Activated T-helper 1 cell treated with anti-CD3 and anti-CD28 coated beads, Interleukin-2, amount 50 U/mL, for 16 hours (primary cell): ENCODE measurements around the gene NIFK.
"Not testable (repeated sequence)": the region's sequence is repeated elsewhere in the genome, so short reads cannot be mapped to it uniquely, and the experiment has no call there.

ENCODE experiments used
- DNase-seq, 2 donors: peaks; one replicate each; pipeline ENCODE4 v3.0.0-alpha.2; 2020; ENCODE audit warnings: low read depth in 1 of 2, low spot score in 1 of 2

Gene NIFK

DNA sequence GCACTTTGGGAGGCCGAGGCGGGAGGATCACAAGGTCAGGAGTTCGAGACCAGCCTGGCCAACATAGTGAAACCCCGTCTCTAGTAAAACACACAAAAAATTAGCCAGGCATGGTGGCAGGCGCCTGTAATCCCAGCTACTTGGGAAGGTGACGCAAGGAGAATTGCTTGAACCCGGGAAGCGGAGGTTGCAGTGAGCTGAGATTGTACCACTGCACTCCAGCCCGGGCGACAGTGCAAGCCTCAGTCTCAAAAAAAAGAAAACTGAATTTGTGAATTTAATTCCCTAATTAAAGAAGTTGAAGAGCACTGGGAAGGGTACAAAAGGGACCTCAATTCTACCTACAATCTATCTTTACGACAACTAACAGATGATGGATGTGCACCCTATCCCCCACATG is 2.1 kb downstream of the NIFK start:
- DNase-seq, result not testable (repeated sequence)

DNA sequence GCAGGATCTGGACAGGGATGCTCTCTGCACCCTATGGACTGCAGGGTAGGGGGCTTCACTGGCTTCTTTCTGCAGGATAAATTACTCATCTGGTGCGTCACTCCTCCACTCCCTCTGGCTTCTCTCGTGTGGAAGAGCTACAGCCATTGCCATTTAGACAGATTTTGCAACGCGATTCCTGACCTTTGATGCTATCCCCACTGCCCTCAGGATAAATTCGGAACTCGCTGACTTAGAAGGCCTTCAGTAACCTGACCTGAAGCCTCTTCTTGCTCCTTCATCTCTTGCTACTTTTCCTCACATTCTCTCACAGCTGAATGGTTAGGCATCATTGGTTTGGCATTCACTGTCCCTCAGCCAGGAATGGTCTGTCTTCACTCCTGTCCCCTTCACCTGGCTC is 5.3 kb downstream of the NIFK start:
- no peak for DNase-seq

DNA sequence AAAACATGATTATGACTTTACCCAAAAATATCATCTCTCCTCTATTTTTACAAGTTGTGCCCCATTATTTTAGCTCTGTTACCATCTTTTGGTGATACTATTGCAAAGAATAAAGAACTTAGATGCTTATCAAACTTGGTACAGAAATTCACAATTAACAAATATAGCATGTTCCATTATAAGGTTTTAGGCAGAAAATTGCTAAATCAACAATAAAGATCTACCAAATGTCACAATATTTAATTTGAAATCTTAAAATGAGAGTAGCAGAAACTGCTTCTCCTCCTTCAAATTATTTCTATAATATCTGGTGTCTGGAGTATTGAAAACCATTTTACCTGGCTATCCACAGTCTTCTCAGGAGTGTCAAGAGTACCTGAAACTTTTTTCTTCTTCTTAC is 8.7 kb downstream of the NIFK start:
- DNase-seq, result no peak

DNA sequence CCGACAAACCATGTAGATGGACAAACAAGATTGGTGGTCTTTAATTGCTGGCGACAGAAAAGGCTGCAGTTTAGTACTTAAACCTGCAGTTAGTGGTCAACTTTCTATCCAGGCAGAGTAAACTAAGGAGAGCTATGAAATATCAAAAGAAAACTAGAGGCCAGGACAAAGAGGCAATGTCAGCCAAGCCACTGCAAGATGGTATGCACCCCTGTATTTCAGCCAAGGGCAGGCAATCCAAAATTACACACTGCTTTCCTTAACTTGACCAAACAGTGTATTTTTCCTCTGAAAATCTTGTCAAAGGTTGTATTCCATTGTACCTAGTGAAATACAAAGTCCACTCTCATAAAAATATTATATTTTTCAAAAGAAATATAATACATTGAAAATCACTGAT is 9.3 kb downstream of the NIFK start:
- no peak for DNase-seq

DNA sequence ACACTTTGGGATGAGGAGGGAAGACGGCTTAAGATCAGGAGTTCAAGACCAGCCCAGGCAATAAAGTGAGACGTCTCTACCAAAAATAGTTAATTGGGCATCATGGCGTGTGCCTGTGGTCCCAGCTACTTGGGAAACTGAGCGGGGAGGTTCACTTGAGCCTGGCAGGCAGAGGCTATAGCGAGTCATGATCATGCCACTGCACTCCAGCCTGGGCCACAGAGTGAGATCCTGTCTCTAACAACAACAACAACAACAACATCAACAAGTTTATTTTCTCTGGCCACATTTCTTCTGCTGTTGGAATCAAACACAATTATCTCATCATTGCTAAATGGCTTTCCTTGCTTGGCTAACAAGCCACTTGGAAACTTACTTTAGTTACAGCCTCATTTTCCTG is 13.4 kb downstream of the NIFK start:
- DNase-seq, result no peak

DNA sequence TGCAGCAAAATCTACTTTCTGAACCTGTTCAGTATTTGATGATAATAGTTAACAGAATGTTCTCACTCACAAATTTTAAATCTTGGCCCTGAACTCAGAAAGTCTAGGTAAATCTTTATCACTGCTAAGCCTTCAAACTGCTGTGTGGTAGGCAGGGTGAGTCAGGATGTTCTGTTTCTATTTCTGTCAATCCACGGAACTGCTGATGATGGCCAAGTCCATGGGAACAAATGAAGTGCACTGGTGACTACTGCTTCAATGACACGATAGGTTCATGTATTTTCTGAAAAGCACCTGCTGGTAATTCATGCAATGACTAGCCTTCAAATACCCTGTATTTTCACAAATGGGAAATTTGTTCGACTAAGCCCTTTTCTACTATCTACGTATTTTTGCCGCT is 14.2 kb downstream of the NIFK start:
- no peak for DNase-seq

DNA sequence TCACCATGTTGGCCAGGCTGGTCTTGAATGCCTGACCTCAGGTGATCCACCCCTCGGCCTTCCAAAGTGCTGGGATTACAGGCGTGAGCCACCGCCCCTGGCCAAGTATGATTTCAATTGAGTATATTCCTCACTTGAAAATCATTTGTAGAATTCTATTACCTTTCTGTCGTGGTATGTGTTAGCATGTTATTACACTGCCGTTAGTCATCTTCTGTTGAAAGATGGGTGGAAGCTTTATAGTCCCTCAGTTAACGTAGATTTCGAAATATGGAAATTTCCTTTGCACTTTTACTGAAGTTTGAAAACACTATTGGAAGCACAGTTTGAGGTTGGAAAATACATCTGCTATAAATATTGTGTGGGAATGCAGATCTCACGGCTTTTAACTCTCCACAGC is 14.7 kb downstream of the NIFK start:
- no peak for DNase-seq

DNA sequence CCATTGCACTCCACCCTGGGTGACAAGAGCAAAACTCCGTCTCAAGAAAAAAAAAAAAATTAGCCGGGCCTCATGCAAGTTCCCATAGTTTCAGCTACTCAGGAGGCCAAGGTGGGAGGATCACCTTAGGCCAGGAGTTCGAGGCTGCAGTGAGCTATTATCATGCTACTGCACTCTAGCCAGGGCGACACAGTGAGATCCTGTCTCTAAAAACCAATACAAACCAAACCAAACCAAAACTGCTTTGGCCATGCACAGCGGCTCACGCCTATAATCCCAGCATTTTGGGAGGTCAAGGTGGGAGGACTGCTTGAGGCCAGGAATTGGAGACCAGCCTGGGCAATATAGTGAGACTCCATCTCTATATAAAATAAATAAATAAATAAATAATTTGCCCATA is 19.1 kb downstream of the NIFK start:
- DNase-seq, result no peak

DNA sequence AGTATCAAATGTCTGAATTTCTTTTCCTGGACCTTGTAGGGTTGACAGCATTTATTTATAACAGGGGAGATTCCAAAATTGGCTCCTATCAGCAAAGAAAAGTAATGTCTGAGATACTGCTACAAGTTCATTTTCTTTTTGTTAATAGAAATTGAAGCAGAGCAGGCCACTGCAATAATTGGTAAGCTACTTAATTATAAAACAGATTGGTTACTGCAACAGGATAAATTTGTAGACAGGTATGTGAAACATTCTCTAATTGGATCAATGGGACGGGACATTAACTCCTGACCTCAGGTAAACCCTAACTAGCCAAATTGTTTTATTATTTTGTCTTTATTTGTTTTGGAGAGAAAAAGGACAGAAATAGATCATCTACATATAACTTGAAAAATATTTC is 20.5 kb downstream of the NIFK start:
- no peak for DNase-seq

DNA sequence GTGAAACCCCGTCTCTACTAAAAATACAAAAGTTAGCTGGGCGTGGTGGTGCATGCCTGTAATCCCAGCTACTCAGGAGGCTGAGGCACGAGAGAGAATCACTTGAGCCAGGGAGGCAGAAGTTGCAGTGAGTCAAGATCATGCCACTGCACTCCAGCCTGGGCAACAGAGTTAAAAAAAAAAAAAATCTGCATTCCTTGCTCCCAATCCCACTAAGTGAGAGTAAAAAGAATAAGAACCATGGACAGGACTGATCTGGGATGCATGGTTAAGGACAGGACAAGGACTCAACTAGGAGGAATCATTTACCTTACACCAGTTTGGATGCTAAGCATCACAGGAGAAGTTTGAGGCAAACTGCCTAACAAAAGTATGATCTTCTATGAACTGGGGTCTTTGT is 25.2 kb downstream of the NIFK start:
- DNase-seq, result not testable (repeated sequence)

DNA sequence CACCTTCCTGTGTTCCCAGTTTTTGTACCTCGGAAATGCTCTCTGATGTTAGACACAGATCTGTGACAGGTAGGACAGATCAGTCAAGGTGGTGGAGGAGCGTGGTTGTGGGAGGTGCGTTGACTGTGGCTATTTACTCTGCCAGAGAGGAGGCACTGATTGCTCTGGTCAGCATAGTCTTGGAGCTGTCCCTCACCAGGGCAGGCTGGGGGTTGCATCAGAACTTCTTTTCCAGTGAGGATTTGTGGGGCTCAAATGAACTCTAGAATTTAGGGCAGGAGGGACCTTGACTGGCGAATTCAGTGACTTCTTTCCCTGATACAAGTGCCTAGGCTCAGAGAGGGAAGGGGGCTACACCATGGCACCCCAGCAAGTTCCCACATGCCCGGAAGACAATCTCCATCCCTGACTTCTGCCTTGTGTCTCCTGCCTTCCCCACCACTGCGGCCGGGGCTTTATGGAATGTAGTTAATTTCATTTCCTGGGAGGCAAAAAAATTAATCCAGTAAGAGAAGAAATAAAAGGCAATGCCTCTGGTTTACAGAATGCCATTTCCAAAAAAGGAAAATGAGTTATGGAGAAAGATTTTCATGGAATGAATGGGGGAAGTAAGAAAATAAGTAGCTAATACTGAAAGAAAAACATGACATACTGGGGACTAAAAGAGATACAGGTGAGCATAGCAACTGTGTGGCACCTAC is 26.1 kb downstream of the NIFK start:
- DNase-seq, result no peak

DNA sequence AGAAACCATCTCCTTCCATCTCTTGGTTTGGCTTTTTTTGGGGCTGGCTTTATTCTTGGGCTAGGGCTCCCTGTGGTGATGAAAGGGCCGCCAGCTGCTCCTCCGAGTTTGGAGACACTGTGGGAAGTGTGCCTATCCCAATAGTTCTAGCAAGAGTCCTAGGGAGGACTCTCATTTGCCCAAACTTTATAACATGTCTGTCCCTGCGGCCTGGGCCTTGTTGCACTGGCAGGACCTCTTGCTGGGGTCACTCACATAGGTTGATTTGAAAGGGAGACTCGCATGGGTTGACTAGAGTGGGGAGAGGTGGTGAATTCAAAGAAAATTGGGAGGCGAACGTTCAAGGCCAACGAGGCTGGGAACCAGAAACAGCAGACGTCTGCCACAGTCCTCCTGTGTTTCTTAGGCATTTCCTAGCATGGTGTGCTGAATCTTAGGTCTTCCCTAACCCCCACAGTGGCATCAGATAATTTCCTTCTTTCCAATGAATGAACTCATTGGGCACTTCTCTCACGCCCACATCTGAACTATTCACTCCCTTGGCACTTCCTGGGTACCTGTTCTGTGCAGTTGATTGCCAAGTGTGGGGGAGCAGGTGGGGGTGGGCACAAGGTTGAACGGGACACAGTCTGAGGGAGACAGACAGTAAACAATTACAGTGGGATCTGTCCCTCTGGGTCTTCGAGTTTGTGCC is 26.8 kb downstream of the NIFK start:
- DNase-seq, result no peak

DNA sequence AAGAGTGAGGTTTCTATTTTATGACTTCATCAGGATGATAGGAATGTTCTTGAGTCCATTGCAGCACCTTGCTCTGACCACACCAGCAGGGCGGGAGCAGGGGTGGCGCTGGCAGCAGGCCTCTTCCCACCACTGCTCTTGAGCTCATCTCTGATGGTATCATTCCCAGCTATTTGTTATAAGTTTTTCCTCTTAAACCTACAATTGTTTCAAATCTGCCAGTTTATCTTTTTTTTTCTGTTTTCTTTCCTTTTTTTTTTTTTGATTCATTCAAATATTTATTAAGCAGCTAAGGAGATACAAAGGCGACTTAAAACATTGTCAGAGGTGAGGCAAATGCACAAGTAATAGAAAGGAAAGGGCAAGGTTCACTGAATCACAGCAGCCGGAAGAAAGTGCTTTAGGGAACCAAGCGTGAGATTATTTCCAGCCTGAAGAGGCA is 28.7 kb downstream of the NIFK start:
- DNase-seq, result no peak

DNA sequence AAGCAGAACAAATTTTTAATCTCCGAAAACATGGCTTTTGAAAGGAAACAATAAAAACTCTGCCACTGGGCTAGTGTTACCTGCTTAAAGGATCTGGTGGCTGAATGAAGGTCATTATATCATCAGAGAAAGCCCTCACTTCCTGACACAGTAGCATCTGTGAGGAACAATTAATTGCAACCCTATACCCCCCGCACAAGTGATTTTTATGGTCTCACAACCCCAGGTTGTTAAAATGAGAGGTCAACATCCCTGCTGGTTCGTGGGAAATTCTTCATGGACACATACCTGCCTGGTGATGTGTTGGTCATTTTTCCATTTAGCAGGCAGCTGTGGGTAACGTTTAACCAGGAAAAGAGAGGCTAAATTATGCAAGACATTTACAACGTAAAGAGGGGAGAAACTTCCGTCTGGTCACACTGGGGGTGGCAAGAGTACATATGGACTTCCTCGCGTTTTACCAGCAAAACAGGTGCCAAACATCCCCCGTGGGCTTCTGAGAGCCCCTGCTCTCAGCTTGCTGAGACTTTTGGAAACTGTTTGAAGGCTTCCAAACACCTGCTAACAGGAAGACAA is 29.2 kb downstream of the NIFK start:
- no peak for DNase-seq

DNA sequence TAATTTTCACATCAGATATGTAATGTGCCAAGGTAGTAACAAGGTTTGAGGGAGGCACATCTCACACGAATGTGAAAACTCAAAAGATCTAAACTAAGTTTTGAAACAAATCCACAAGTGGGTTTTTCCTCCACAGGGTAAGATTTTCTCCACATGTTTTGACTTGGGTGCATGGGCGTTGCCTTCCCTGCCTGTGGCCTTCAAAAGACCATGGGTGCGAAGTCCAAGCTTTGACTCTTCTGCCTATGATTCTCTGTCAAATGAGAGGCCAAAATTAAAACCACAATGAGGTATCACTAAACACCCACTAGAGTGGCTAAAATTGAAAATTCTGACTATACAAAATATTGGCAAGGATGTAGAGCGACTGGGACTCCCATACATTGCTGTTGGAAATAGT is 30.7 kb downstream of the NIFK start:
- DNase-seq, result no peak

DNA sequence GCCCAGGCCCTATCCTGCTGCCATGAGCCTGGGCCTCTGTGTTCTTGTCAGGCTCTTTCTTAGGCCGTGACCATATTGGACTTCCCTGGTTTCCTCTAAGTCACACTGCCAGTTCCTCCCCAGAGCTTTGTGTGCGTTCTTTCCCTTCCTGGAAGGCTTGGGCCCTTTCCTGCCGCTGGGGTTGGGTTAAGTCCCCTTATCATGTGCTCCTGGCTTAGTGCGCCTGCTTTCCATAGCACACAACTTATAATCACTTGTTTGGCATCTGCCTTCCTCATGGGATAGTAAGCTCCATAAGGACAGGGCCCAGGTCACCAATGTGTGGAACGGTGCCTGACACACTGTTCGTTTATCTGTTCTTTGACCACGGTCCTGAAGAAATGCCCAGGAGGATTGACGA is 31.3 kb downstream of the NIFK start:
- DNase-seq, result no peak

DNA sequence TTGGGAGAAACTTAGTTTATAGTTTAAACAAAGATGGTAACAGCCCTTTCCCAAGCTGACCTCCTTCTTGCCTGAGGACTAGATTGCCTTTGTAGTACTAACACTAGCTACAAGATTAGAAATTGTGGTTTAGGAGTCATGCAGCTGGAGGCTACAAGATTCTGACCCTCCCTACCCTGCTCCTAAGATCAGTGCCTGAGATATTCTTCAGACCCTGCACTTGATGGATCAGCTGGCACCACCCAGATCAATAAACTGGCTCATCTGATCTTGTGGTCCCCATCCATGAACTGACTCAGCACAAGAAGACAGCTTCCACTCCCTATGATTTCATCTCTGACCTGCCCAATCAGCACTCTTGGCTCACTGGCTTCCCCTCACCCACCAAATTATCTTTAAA is 34.9 kb downstream of the NIFK start:
- DNase-seq, result not testable (repeated sequence)

DNA sequence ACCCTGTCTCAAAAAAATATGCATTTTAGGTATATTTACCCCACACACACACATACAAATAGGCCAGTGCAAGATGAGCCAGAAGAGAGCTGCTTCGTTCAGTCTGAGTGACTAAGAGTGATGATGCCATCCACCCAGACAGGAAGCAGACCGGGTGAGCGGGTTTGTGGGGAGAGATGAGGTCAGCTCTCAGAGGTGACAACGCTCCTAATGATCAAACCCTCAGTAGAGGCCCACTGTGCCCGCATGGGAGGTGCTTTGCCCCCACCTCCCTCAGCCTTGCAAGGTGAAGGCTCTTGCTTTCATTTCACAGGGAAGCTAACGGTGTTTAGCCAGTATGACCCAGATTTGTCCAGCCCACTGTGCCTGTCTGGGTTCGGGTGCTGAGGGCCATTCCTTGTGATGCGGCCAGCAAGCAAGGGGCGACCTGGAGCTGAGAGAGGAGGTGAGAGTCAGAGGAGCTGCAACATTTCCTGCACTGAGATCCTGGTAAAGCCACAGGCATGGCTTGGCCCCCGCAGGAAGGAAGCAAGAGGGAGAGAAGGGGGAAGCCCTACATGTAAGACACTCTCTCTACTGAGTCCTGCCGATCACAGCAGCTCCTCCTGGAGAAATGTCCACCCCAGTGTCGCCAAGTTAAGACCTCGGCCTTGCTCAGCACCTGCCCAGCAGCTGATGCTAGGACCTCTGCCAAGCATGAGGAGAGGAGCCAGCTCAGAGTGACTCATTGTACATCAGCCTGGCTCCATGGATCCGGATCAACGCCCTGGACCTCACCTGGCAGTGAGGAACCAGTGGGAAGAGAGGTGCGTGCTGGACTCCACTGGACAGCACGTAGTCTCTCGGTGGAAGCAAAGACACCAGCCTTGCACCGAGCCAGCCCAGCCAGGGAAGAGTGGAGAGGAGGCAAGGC is 37.0 kb downstream of the NIFK start:
- DNase-seq, result peak; percentile 59 to 69

DNA sequence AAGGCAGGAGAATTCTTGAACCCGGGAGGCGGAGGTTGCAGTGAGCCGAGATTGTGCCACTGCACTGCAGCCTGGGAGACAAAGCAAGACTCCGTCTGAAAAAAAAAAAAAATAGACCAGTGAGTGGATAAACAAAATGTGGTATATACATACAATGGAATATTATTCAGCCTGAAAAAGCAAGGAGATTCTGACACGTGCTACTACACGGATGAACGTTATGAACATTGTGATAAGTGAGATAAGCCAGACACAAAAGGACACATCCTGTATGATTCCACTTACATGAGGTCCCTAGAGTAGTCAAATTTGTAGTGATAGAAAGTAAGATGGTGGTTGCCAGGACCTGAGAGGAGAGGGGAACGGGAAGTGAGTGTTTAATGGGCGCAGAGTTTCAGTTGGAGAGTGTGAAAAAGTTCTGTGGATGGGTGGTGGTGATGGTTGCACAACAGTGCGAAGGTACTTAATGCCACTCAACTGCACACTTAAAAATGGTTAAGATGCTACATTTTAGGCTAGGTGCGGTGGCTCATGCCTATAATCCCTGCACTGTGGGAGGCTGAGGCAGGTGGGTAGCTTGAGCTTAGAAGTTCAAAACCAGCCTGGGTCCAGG is 38.3 kb downstream of the NIFK start:
- DNase-seq, result no peak

DNA sequence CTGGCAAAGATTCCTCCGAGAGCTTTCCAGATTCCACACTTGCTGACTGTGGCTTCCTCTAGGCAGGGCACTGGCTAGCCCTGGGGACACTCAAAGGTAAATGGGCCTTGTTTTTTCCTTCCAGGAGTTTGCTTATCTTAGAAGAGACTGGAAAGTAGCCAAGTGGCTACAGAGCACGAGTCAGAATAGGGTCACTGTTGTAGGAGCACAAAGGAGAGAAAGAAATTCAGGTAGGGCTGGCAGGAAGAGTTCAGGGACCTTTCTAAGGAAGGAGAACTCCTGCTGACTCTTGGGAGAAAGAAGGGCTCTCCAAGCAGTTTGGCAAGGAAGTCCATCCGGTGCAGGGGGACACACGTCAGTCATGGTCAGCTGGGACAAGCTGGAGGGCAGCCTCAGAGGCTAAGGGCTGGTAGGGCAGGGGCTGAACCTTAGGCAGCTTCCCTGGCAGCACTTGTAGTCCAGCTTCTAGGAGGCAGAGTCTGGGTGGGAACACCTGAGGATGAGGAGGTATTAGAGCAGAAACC is 39.5 kb downstream of the NIFK start:
- no peak for DNase-seq

DNA sequence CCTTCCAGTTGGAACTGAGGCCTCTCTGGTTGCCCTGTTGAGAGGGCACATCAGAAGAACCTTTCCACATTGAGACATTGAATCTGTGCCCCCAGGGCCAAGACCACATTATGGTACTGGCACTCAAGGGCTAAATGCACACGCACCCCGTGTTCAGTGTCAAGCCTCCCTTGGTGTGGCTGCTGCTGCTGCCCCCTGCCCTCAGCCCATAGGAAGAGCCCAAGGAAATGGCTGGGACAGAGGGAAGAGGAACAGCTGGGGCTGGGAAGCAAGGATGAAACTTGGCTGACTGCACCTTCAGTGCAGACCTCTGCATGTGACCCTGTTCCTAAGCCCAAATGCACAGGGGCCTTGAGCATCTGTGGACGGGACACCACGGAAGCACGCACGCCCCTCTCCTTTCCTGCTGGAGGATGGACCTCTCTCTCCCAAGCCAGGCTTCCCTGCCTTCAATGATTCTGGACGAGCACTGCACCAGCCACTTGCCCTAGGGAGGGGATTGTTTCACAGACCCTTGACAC is 40.2 kb downstream of the NIFK start:
- no peak for DNase-seq
